Left hindlimb (tissue), 1 donor: Measurements from ENCODE around the gene LAMC2.
"Not testable (repeated sequence)": the region's sequence is repeated elsewhere in the genome, so short reads cannot be mapped to it uniquely, and the experiment has no call there.

ENCODE experiments used
- DNase-seq: peaks from one replicate; pipeline ENCODE4 v3.0.0-alpha.2; 2018

LAMC2 gene

GRCh38 chr1:183185941-183186490, at the start of gene LAMC2:
TSS of gene LAMC2 (plus strand) at chr1:183186264. CDS start at chr1:183186353, 89 bp downstream.
- DNase-seq, result peak; percentile 54

DNA sequence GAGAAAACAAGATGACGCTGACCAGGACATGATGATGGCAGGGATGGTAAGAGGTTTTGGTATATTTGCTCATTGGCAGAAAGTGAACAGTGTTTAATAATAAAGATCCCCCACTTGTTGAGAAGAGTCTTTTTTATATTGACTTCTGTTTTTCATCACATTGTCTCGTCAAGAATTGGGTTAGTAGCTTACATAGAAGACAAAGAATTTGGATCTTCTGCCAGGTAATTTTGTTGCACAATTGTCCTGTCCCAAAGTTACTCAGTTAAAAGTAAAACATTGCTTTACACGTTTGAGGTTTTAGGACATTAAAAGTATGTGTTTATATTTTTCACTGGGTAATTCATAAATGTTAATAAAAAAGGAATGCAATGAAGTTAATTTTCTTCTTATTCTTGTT, 48.3 kb upstream of the LAMC2 start:
- DNase-seq, result no peak

DNA sequence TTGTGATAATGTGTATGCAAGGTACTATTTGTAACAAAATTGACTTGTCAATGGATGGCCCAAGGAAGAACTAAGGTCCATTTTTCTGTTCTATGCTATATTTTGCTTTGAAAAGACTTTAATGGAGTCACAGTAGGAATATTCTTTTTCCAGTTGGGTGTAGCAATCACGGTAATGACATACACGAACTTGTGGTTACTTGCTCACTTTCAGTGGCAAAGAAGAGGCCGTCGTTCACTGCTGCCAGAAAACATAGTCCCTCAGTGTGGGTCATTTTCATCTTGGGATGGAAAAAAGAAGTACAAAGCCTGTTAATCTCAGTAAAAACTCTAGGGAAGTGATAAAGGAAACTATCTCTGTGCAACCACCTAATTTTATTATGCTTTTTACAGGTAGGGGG, 47.8 kb upstream of the LAMC2 start:
- DNase-seq, result no peak

GRCh38 chr1:183139281-183139942, 46.7 kb upstream of the LAMC2 start:
- DNase-seq, result no peak

GRCh38 chr1:183140633-183141032, 45.4 kb upstream of the LAMC2 start:
- DNase-seq, result no peak

GRCh38 chr1:183142171-183142570, 43.9 kb upstream of the LAMC2 start:
- no peak for DNase-seq

DNA sequence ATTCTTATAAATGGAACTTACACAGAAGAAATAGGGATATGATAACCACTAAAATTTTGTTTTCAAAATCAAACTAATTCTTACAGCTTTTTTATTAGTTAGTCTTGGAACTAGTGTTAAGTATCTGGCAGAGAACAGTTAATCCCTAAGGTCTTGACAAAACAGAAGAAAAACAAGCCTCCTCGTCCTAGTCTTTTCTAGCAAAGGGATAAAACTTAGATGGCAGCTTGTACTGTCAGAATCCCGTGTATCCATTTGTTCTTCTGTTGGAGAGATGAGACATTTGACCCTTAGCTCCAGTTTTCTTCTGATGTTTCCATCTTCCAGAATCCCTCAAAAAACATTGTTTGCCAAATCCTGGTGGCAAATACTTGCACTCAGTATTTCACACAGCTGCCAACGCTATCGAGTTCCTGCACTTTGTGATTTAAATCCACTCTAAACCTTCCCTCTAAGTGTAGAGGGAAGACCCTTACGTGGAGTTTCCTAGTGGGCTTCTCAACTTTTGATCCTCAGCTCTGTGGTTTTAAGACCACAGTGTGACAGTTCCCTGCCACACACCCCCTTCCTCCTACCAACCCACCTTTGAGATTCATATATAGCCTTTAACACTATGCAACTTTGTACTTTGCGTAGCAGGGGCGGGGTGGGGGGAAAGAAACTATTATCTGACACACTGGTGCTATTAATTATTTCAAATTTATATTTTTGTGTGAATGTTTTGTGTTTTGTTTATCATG, 42.3 kb upstream of the LAMC2 start:
- DNase-seq, result no peak

GRCh38 chr1:183144752-183145151, 41.3 kb upstream of the LAMC2 start:
- DNase-seq, result no peak

DNA sequence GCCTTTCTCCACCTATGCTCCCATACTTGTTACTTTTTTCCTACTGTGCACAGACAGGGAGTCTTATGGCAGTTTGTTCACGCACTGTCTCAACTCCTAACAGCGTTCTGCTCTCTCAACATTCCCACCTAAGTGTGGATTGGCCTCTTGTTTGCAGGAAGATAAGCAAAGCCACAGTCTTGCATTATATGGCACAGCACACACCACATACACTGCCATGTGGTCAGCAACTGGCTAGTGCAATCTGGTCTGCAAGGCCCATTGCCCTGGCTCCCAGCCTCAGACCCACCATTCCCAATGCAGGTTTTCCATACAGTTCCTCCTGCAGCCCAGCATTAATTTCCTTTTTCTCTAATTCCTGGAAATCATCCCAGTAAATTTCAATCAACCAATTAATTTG, 38.3 kb upstream of the LAMC2 start:
- DNase-seq, result no peak

GRCh38 chr1:183148599-183148998, 37.5 kb upstream of the LAMC2 start:
- DNase-seq, result peak; percentile 51

GRCh38 chr1:183149273-183149672, 36.8 kb upstream of the LAMC2 start:
- DNase-seq, result no peak

DNA sequence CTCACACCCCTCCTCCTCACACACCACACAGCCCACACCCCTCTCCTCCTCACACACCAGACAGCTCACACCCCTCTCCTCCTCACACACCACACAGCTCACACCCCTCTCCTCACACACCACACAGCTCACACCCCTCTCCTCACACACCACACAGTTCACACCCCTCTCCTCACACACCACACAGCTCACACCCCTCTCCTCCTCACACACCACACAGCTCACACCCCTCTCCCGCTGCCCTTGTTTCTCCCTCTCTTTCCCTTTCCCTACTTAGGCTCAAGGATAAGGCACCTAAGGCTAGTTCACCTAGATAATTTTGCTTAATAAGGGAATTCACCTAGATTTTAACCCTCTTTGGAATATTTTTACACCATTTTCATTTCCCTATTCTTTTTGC, 36.0 kb upstream of the LAMC2 start:
- DNase-seq, result not testable (repeated sequence)

DNA sequence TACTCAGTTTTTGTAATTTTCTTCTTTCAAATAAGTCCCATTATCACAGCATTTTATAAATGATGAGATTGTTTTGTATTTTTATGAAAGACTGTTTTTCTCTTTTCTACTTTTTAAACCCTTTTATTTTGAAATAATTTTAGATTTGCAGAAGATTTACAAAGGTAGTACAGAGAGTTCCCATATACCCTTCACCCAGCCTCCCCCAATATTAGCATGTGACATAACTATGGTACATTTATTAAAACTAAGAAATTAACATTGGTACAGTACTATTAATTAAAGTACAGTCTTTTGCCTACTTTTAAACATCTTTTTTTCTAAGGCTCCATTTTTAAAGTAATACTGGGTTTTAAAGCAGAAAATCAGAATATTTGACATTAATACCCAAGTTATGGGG, 35.6 kb upstream of the LAMC2 start:
- DNase-seq, result no peak

DNA sequence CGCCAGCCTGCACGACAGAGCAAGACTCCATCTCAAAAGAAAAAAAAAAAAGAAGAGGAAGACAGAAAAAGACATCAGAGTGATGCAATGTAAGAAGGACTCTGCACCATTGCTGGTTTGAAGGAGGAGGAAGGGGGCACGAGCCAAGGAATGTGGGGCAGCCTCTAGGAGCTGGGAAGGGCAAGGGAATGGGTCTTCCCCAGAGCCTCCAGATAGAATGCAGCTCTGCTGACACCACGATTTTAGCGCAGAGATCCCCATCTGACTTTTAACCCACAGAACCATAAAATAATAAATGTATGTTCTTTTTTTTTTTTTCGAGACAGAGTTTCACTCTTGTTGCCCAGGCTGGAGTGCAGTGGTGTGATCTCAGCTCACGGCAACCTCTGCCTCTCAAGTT, 33.9 kb upstream of the LAMC2 start:
- DNase-seq, result no peak

DNA sequence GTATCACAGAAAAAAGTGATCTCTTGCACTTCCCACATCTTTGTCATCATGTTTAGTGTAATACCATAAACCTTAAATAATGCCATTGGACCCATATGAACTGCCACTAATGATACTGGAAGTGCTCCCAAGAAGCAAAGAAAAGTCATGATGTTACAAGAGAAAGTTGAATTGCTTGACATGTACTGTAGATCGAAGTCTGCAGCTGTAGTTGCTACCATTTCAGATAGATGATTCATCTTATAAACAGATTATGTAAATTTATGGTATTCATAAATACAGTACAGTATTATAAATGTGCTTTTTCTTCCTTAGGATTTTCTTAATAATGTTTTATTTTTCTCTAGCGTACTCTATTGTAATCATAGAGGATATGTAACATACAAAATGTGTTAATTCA, 30.1 kb upstream of the LAMC2 start:
- DNase-seq, result no peak

GRCh38 chr1:183159960-183160359, 26.1 kb upstream of the LAMC2 start:
- DNase-seq, result no peak

DNA sequence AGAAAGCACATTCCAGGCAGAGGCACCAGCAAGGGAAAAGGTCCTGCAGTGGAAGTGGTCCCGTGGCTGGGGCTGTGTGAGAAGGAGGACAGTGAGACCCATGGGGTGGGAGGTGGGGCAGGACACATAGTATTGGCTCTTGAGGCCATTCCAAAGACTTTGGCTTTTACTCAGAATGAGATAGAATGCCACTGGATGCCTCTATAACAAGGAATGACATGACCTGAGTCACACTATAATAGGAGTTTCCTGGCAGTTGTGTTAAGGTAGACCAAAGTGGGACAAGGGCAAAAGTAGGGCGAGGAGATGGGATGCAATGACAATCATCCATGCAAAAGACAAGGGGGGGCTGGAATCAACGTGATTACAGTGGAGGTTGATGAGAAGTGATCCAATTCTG, 24.7 kb upstream of the LAMC2 start:
- no peak for DNase-seq

DNA sequence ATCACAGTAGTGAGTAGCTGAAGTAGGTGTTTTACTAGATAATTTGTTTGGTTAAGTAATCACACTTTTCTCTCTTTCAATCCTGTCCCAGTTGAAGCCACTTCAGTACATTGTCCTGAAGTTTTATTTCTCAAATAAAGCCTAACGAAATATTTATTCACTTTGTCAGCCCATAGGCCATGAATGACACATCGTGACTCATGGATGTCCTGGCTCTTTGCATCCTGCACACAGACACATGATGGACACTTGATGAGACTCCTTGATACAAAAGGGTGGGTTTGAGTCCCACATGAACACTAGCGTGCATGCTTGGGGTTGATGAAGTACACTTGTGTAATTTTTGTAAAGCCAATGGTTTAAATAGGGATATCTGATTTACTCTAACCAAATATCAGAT, 22.7 kb upstream of the LAMC2 start:
- DNase-seq, result no peak

- DNase-seq, result no peak
Measured at GRCh38 chr1:183164340-183164739, 21.7 kb upstream of the LAMC2 start.

- DNase-seq, result no peak
Measured at GRCh38 chr1:183164963-183165362, 21.1 kb upstream of the LAMC2 start.

GRCh38 chr1:183165456-183165855, 20.6 kb upstream of the LAMC2 start:
- DNase-seq, result no peak

DNA sequence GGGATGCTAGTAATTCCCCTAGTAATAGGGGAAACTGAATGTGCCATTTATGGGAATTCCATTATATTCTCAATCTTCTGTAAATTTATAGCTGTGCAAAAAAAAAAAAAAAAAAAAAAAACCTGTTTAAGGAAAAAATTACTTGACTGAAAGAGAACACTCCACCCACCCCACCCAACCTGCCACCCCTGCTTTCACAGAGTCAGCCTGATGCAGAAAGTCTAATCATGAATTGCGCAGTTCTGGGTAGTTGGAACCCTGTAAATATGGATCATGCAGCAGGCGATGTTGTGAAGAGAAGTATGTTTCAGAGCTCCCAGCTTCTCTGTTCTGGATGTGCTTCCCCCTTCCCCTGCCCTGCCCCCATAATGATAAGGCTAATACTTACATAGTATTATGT, 19.6 kb upstream of the LAMC2 start:
- DNase-seq, result no peak

GRCh38 chr1:183167676-183168075, 18.4 kb upstream of the LAMC2 start:
- no peak for DNase-seq

- no peak for DNase-seq
Measured at GRCh38 chr1:183168308-183168707, 17.8 kb upstream of the LAMC2 start.
